ENCODE measurements around the gene OR6T1. TPM values are rescaled to one million over a fixed set of nuclear protein-coding genes. Genes with fewer than 3 reads are reported as not detected.

OR6T1 gene
- not detected for total RNA-seq

GRCh38 chr11:123943738-123944137, at the start of gene OR6T1:
Gene OR6T1, minus strand, starts transcription at chr11:123943838. Its CDS starts 0 bp downstream, at chr11:123943838.
- no peaks in the 10 kb centered on the region for H3K36me3 Mint-ChIP-seq
- no peaks in the 10 kb centered on the region for H3K4me1 Mint-ChIP-seq

GRCh38 chr11:123979311-123979710, 35.7 kb upstream of the OR6T1 start:
- no peak for ATAC-seq (ENCODE audit: low read depth)
- H3K4me1 Mint-ChIP-seq: no peaks in the 10 kb centered on the region
- H3K27ac Mint-ChIP-seq: no peak overlapping the region
- peaks cover 7% of the 10 kb centered on the region for H3K9me3 Mint-ChIP-seq
- H3K36me3 Mint-ChIP-seq: no peaks in the 10 kb centered on the region
- no peak for DNase-seq
- POLR2A ChIA-PET: no interaction called here
- H3K4me3 Mint-ChIP-seq: no peak overlapping the region
- peaks cover 4% of the 10 kb centered on the region for H3K27me3 Mint-ChIP-seq

More at GRCh38 chr11:123943738-123944137, at the start of gene OR6T1:
- no peak within 1 kb of the TSS for H3K4me3 Mint-ChIP-seq
- ATAC-seq (ENCODE audit: low read depth) (no peak), DNase-seq (no peak)
- H3K9me3 Mint-ChIP-seq: no peaks in the 10 kb centered on the region
- H3K27me3 Mint-ChIP-seq: no peaks in the 10 kb centered on the region
- POLR2A ChIA-PET: no interaction called here
- no peak within 1 kb of the TSS for H3K27ac Mint-ChIP-seq

GRCh38 chr11:123977731-123978347, 34.2 kb upstream of the OR6T1 start, which contains the start of gene OR10S1:
Gene OR10S1, minus strand, starts transcription at chr11:123977781. Its CDS starts 117 bp downstream, at chr11:123977664.
- Mint-ChIP-seq H3K27me3 (peaks cover 4% of the 10 kb centered on the region), H3K36me3 (no peaks in the 10 kb centered on the region), H3K9me3 (peaks cover 1% of the 10 kb centered on the region), H3K4me3 (no peak within 1 kb of the TSS), H3K4me1 (no peaks in the 10 kb centered on the region), H3K27ac (no peak within 1 kb of the TSS)
- ATAC-seq (ENCODE audit: low read depth): no peak
- DNase-seq: no peak
- POLR2A ChIA-PET: no interaction called here

GRCh38 chr11:123976770-123977560, 33.3 kb upstream of the OR6T1 start:
- Mint-ChIP-seq H3K9me3 (no peaks in the 10 kb centered on the region), H3K27me3 (peaks cover 4% of the 10 kb centered on the region), H3K4me1 (no peaks in the 10 kb centered on the region), H3K27ac (no peak overlapping the region), H3K36me3 (no peaks in the 10 kb centered on the region), H3K4me3 (no peak overlapping the region)
- DNase-seq (no peak), ATAC-seq (ENCODE audit: low read depth) (no peak)
- POLR2A ChIA-PET: no interaction called here

- DNase-seq (no peak), ATAC-seq (ENCODE audit: low read depth) (no peak)
- no peak overlapping the region for H3K4me3 Mint-ChIP-seq
- H3K27ac Mint-ChIP-seq: no peak overlapping the region
- peaks cover 2% of the 10 kb centered on the region for H3K27me3 Mint-ChIP-seq
- no peaks in the 10 kb centered on the region for H3K4me1 Mint-ChIP-seq
- POLR2A ChIA-PET: no interaction called here
- H3K9me3 Mint-ChIP-seq: no peaks in the 10 kb centered on the region
- no peaks in the 10 kb centered on the region for H3K36me3 Mint-ChIP-seq
These were observed 30.2 kb upstream of the OR6T1 start for GRCh38 chr11:123973816-123974215.

GRCh38 chr11:123956752-123957151, 13.1 kb upstream of the OR6T1 start:
- Mint-ChIP-seq H3K27ac (no peak overlapping the region), H3K9me3 (no peaks in the 10 kb centered on the region), H3K27me3 (peaks cover 6% of the 10 kb centered on the region), H3K4me1 (no peaks in the 10 kb centered on the region), H3K4me3 (no peak overlapping the region), H3K36me3 (no peaks in the 10 kb centered on the region)
- POLR2A ChIA-PET: no interaction called here
- ATAC-seq (ENCODE audit: low read depth): no peak
- no peak for DNase-seq

- Mint-ChIP-seq H3K27me3 (no peaks in the 10 kb centered on the region), H3K4me1 (no peaks in the 10 kb centered on the region), H3K4me3 (no peak overlapping the region), H3K27ac (no peak overlapping the region), H3K9me3 (no peaks in the 10 kb centered on the region), H3K36me3 (no peaks in the 10 kb centered on the region)
- no peak for DNase-seq
- POLR2A ChIA-PET: no interaction called here
- no peak for ATAC-seq (ENCODE audit: low read depth)
These were observed 1.5 kb upstream of the OR6T1 start for GRCh38 chr11:123945132-123945531.

GRCh38 chr11:123942413-123942812, 1.2 kb downstream of the OR6T1 start:
- Mint-ChIP-seq H3K4me1 (no peaks in the 10 kb centered on the region), H3K36me3 (no peaks in the 10 kb centered on the region), H3K27me3 (no peaks in the 10 kb centered on the region), H3K9me3 (no peaks in the 10 kb centered on the region), H3K4me3 (no peak overlapping the region), H3K27ac (no peak overlapping the region)
- POLR2A ChIA-PET: no interaction called here
- ATAC-seq (ENCODE audit: low read depth) (no peak), DNase-seq (no peak)

GRCh38 chr11:123939317-123939716, 4.3 kb downstream of the OR6T1 start, which contains the start of gene OR4D5:
Gene OR4D5, plus strand, starts transcription at chr11:123939617. Its CDS starts 0 bp downstream, at chr11:123939617.
- Mint-ChIP-seq H3K27me3 (no peaks in the 10 kb centered on the region), H3K4me1 (no peaks in the 10 kb centered on the region), H3K36me3 (no peaks in the 10 kb centered on the region), H3K9me3 (no peaks in the 10 kb centered on the region), H3K4me3 (no peak within 1 kb of the TSS), H3K27ac (no peak within 1 kb of the TSS)
- DNase-seq: no peak
- POLR2A ChIA-PET: no interaction called here
- no peak for ATAC-seq (ENCODE audit: low read depth)

- DNase-seq (no peak), ATAC-seq (ENCODE audit: low read depth) (no peak)
- H3K27me3 Mint-ChIP-seq: no peaks in the 10 kb centered on the region
- POLR2A ChIA-PET: no interaction called here
- H3K4me3 Mint-ChIP-seq: no peak overlapping the region
- no peaks in the 10 kb centered on the region for H3K9me3 Mint-ChIP-seq
- no peaks in the 10 kb centered on the region for H3K36me3 Mint-ChIP-seq
- H3K4me1 Mint-ChIP-seq: no peaks in the 10 kb centered on the region
- H3K27ac Mint-ChIP-seq: no peak overlapping the region
These were observed 19.6 kb downstream of the OR6T1 start for GRCh38 chr11:123924027-123924426.

GRCh38 chr11:123920943-123921342, 22.7 kb downstream of the OR6T1 start:
- POLR2A ChIA-PET: no interaction called here

GRCh38 chr11:123905826-123906225, 37.8 kb downstream of the OR6T1 start:
- no peak for ATAC-seq (ENCODE audit: low read depth)
- POLR2A ChIA-PET: no interaction called here
- Mint-ChIP-seq H3K4me1 (peaks cover 5% of the 10 kb centered on the region), H3K27me3 (peaks cover 2% of the 10 kb centered on the region), H3K9me3 (no peaks in the 10 kb centered on the region), H3K4me3 (no peak overlapping the region), H3K36me3 (no peaks in the 10 kb centered on the region), H3K27ac (no peak overlapping the region)
- no peak for DNase-seq

More at GRCh38 chr11:123920943-123921342, 22.7 kb downstream of the OR6T1 start:
- H3K9me3 Mint-ChIP-seq: no peaks in the 10 kb centered on the region
- H3K4me3 Mint-ChIP-seq: no peak overlapping the region
- DNase-seq (no peak), ATAC-seq (ENCODE audit: low read depth) (no peak)
- H3K4me1 Mint-ChIP-seq: no peaks in the 10 kb centered on the region
- H3K27ac Mint-ChIP-seq: no peak overlapping the region
- no peaks in the 10 kb centered on the region for H3K27me3 Mint-ChIP-seq
- no peaks in the 10 kb centered on the region for H3K36me3 Mint-ChIP-seq

GRCh38 chr11:123904932-123905331, 38.7 kb downstream of the OR6T1 start:
- Mint-ChIP-seq H3K9me3 (no peaks in the 10 kb centered on the region), H3K4me1 (peaks cover 5% of the 10 kb centered on the region), H3K4me3 (no peak overlapping the region), H3K27me3 (peaks cover 2% of the 10 kb centered on the region), H3K27ac (no peak overlapping the region), H3K36me3 (no peaks in the 10 kb centered on the region)
- no peak for DNase-seq
- no peak for ATAC-seq (ENCODE audit: low read depth)
- POLR2A ChIA-PET: no interaction called here

- no peak for DNase-seq
- POLR2A ChIA-PET: no interaction called here
- ATAC-seq (ENCODE audit: low read depth): no peak
- no peaks in the 10 kb centered on the region for H3K36me3 Mint-ChIP-seq
- H3K9me3 Mint-ChIP-seq: no peaks in the 10 kb centered on the region
- H3K4me3 Mint-ChIP-seq: no peak overlapping the region
- peaks cover 5% of the 10 kb centered on the region for H3K4me1 Mint-ChIP-seq
- peaks cover 2% of the 10 kb centered on the region for H3K27me3 Mint-ChIP-seq
- no peak overlapping the region for H3K27ac Mint-ChIP-seq
These were observed 39.7 kb downstream of the OR6T1 start for GRCh38 chr11:123903932-123904331.
